Cardiac muscle cell (in vitro differentiated cells and primary cell): ENCODE measurements around the gene EEF1AKMT1. TPM values are rescaled to one million over a fixed set of nuclear protein-coding genes. Genes with fewer than 3 reads are reported as not detected.

Experiments
- DNase-seq, 2 donors: peaks; one replicate each; pipeline versions ENCODE4 v3.0.0 to v3.0.0-alpha.2; 2010 to 2017; ENCODE audit warnings: low read depth in 1 of 2, low spot score in 1 of 2
- H3K27ac ChIP-seq: fragments of 200-600 bp; sonication (generic); 2 replicates; pipeline ENCODE4 v1.5.1; 2016
- H3K27me3 ChIP-seq: fragments of 200-600 bp; sonication (generic); 2 replicates; pipeline ENCODE4 v1.6.0; 2016; ENCODE audit warnings: control low read depth
- H3K36me3 ChIP-seq: fragments of 200-600 bp; sonication (generic); 2 replicates; pipeline ENCODE4 v1.5.1; 2016; ENCODE audit warnings: control low read depth
- H3K4me1 ChIP-seq: fragments of 200-600 bp; sonication (generic); 2 replicates; pipeline ENCODE4 v1.8.1; 2017; ENCODE audit warnings: low read depth, mild to moderate bottlenecking, mixed run types
- H3K4me3 ChIP-seq: fragments of 200-600 bp; sonication (generic); 2 replicates; pipeline ENCODE4 v1.5.1; 2016; ENCODE audit warnings: mild to moderate bottlenecking
- H3K9me3 ChIP-seq: fragments of 200-600 bp; sonication (generic); 2 replicates; pipeline ENCODE4 v1.5.1; 2017; ENCODE audit warnings: low read depth, mild to moderate bottlenecking, control low read depth
- CTCF ChIP-seq: IDR thresholded peaks from 2 replicates; pipeline ENCODE4 v1.5.1; 2012; ENCODE audit warnings: low read depth, mild to moderate bottlenecking, low read length
- polyA plus RNA-seq: library from polyadenylated mRNA; unstranded; fragments of >200 nt; fragmentation: Nextera tagmentation; extraction: Ambion mirVana; gene quantifications from 2 replicates; pipeline ENCODE4 v1.2.1, GENCODE V29; 2016
- total RNA-seq: library from RNA; depleted of rRNA; stranded (reverse); fragments of >200 nt; gene quantifications from 2 replicates; pipeline ENCODE4 v1.2.3, GENCODE V29; 2016

EEF1AKMT1 gene
- total and polyA plus RNA-seq, 2 experiments from 2014 or later, result 7.2 to 11.5 TPM

GRCh38 chr13:20717581-20718542, 55.9 kb downstream of the EEF1AKMT1 start:
- no peak for TF ChIP-seq CTCF
- Histone ChIP-seq H3K4me3 (no peak overlapping the region), H3K27ac (no peak overlapping the region), H3K27me3 (no peaks in the 10 kb centered on the region), H3K9me3 (no peaks in the 10 kb centered on the region), H3K36me3 (no peaks in the 10 kb centered on the region), H3K4me1 (peaks cover 30% of the 10 kb centered on the region)
- DNase-seq, result no peak

GRCh38 chr13:20716951-20717350, 56.8 kb downstream of the EEF1AKMT1 start:
- peaks cover 24% of the 10 kb centered on the region for H3K4me1 ChIP-seq
- TF ChIP-seq CTCF, result no peak
- peak in 1 of 2 donors; percentile 35 for DNase-seq
- H3K9me3 ChIP-seq, result no peaks in the 10 kb centered on the region
- no peak overlapping the region for H3K27ac ChIP-seq
- no peak overlapping the region for H3K4me3 ChIP-seq
- H3K27me3 ChIP-seq, result no peaks in the 10 kb centered on the region
- no peaks in the 10 kb centered on the region for H3K36me3 ChIP-seq

GRCh38 chr13:20715330-20715712, 58.4 kb downstream of the EEF1AKMT1 start:
- Histone ChIP-seq H3K36me3 (no peaks in the 10 kb centered on the region), H3K4me3 (no peak overlapping the region), H3K9me3 (no peaks in the 10 kb centered on the region), H3K27ac (no peak overlapping the region), H3K4me1 (peaks cover 24% of the 10 kb centered on the region), H3K27me3 (no peaks in the 10 kb centered on the region)
- DNase-seq, result no peak
- no peak for TF ChIP-seq CTCF

- Histone ChIP-seq H3K9me3 (no peaks in the 10 kb centered on the region), H3K4me3 (no peak overlapping the region), H3K27me3 (no peaks in the 10 kb centered on the region), H3K4me1 (peaks cover 24% of the 10 kb centered on the region), H3K36me3 (no peaks in the 10 kb centered on the region), H3K27ac (no peak overlapping the region)
- DNase-seq, result peak in 1 of 2 donors; percentile 92
- no peak for TF ChIP-seq CTCF
Observed at GRCh38 chr13:20714563-20715329, 59.0 kb downstream of the EEF1AKMT1 start.

- H3K4me3 ChIP-seq, result no peak overlapping the region
- no peaks in the 10 kb centered on the region for H3K9me3 ChIP-seq
- peak in 1 of 2 donors; percentile 45 for DNase-seq
- TF ChIP-seq CTCF, result no peak
- H3K36me3 ChIP-seq, result no peaks in the 10 kb centered on the region
- peaks cover 24% of the 10 kb centered on the region for H3K4me1 ChIP-seq
- no peak overlapping the region for H3K27ac ChIP-seq
- no peaks in the 10 kb centered on the region for H3K27me3 ChIP-seq
Observed at GRCh38 chr13:20714161-20714560, 59.6 kb downstream of the EEF1AKMT1 start.
